Hepatocyte (in vitro differentiated cells): Measurements from ENCODE around the gene ZIC5. TPM values are rescaled to one million over a fixed set of nuclear protein-coding genes. Genes with fewer than 3 reads are reported as not detected.

ENCODE experiments used
- DNase-seq: peaks from one replicate; pipeline ENCODE4 v3.0.0-alpha.2; 2016; ENCODE audit warnings: low spot score
- H2AFZ ChIP-seq: fragments of 200-600 bp; sonication (generic); 2 replicates; pipeline ENCODE4 v1.6.0; 2016; ENCODE audit warnings: antibody characterized with exemption, mild to moderate bottlenecking
- H3K27ac ChIP-seq: fragments of 200-600 bp; sonication (generic); 2 replicates; pipeline ENCODE4 v1.5.1; 2016; ENCODE audit warnings: mild to moderate bottlenecking
- H3K27me3 ChIP-seq: fragments of 200-600 bp; sonication (generic); 2 replicates; pipeline ENCODE4 v1.6.1; 2016
- H3K36me3 ChIP-seq: fragments of 200-600 bp; sonication (generic); replicated peaks from 2 replicates; pipeline ENCODE4 v1.5.1; 2016; ENCODE audit warnings: low read depth; ENCODE audit not compliant: insufficient read depth
- H3K4me1 ChIP-seq: fragments of 200-600 bp; sonication (generic); 2 replicates; pipeline ENCODE4 v1.5.1; 2016; ENCODE audit warnings: mild to moderate bottlenecking, moderate library complexity; ENCODE audit not compliant: insufficient read depth
- H3K4me2 ChIP-seq: fragments of 200-600 bp; sonication (generic); 2 replicates; pipeline ENCODE4 v1.6.0; 2016
- H3K4me3 ChIP-seq: fragments of 200-600 bp; sonication (generic); 2 replicates; pipeline ENCODE4 v1.5.1; 2016; ENCODE audit warnings: mild to moderate bottlenecking
- H3K79me2 ChIP-seq: fragments of 200-600 bp; sonication (generic); 2 replicates; pipeline ENCODE4 v1.6.0; 2017; ENCODE audit warnings: mild to moderate bottlenecking
- H3K9me2 ChIP-seq: fragments of 200-600 bp; sonication (generic); replicated peaks from 2 replicates; pipeline ENCODE4 v1.6.0; 2017; ENCODE audit warnings: mild to moderate bottlenecking; ENCODE audit not compliant: insufficient read depth
- H3K9me3 ChIP-seq: fragments of 200-600 bp; sonication (generic); 2 replicates; pipeline ENCODE4 v1.5.1; 2016; ENCODE audit warnings: low read depth, mild to moderate bottlenecking
- H4K20me1 ChIP-seq: fragments of 200-600 bp; sonication (generic); 2 replicates; pipeline ENCODE4 v1.6.0; 2016; ENCODE audit warnings: mild to moderate bottlenecking; ENCODE audit not compliant: insufficient read depth, poor library complexity, severe bottlenecking
- CTCF ChIP-seq: fragments of 200-600 bp; sonication (generic); IDR thresholded peaks from 2 replicates; pipeline ENCODE4 v1.5.1; 2016; ENCODE audit warnings: antibody characterized with exemption, mild to moderate bottlenecking; ENCODE audit not compliant: poor library complexity
- EZH2 ChIP-seq: fragments of 200-600 bp; sonication (generic); IDR thresholded peaks from 2 replicates; pipeline ENCODE4 v1.6.1; 2016; ENCODE audit warnings: antibody characterized with exemption, mild to moderate bottlenecking, borderline replicate concordance
- EZH2phosphoT487 ChIP-seq: fragments of 200-600 bp; sonication (generic); IDR thresholded peaks from one replicate; pipeline ENCODE4 v1.6.1; 2018; ENCODE audit warnings: antibody characterized with exemption, mild to moderate bottlenecking, low read depth, moderate library complexity; ENCODE audit not compliant: unreplicated experiment, severe bottlenecking
- WGBS: methylation state at CpG from one replicate; pipeline ENCODE4 v1.1.6; 2016; ENCODE audit warnings: low lambda C conversion rate; ENCODE audit errors: missing lambda C conversion rate; 5-methylcytosine and 5-hydroxymethylcytosine counted together
- polyA plus RNA-seq: library from polyadenylated mRNA; unstranded; fragments of >200 nt; fragmentation: Nextera tagmentation; extraction: Ambion mirVana; gene quantifications from 2 replicates; pipeline ENCODE4 v1.2.1, GENCODE V29; 2016
- total RNA-seq: library from RNA; depleted of rRNA; stranded (reverse); fragments of >200 nt; gene quantifications from 2 replicates; pipeline ENCODE4 v1.2.3, GENCODE V29; 2014

The ZIC5 gene
- total and polyA plus RNA-seq, 2 experiments from 2014 or later = 0.13 TPM; not detected in 1

- Histone ChIP-seq H3K4me1 (no peaks in the 10 kb centered on the region), H3K4me2 (no peak overlapping the region), H2AFZ (no peak overlapping the region), H3K9me2 (no peaks in the 10 kb centered on the region), H3K9me3 (no peaks in the 10 kb centered on the region), H3K27me3 (peaks cover 4% of the 10 kb centered on the region), H3K27ac (no peak overlapping the region), H3K36me3 (no peaks in the 10 kb centered on the region), H3K79me2 (no peaks in the 10 kb centered on the region), H4K20me1 (no peaks in the 10 kb centered on the region), H3K4me3 (no peak overlapping the region)
- TF ChIP-seq EZH2phosphoT487 = no peak
- TF ChIP-seq CTCF = no peak
- TF ChIP-seq EZH2 = no peak
- no peak for DNase-seq
- 80% methylated on average over 20 of the region's 20 CpGs for WGBS
These were observed 48.7 kb downstream of the ZIC5 start for GRCh38 chr13:99922631-99923404.

- no peaks in the 10 kb centered on the region for H3K79me2 ChIP-seq
- peaks cover 6% of the 10 kb centered on the region for H3K27me3 ChIP-seq
- no peaks in the 10 kb centered on the region for H3K9me2 ChIP-seq
- H4K20me1 ChIP-seq = no peaks in the 10 kb centered on the region
- no peak overlapping the region for H2AFZ ChIP-seq
- H3K4me1 ChIP-seq = no peaks in the 10 kb centered on the region
- H3K4me2 ChIP-seq = no peak overlapping the region
- H3K4me3 ChIP-seq = no peak overlapping the region
- no peak for DNase-seq
- 69% methylated on average over 2 of the region's 2 CpGs for WGBS
- no peaks in the 10 kb centered on the region for H3K36me3 ChIP-seq
- no peaks in the 10 kb centered on the region for H3K9me3 ChIP-seq
- no peak overlapping the region for H3K27ac ChIP-seq
- no peak for TF ChIP-seq EZH2
- no peak for TF ChIP-seq CTCF
- no peak for TF ChIP-seq EZH2phosphoT487
These were observed 52.4 kb downstream of the ZIC5 start for GRCh38 chr13:99919132-99919531.

GRCh38 chr13:99916366-99917103 is 55.0 kb downstream of the ZIC5 start:
- no peaks in the 10 kb centered on the region for H3K4me1 ChIP-seq
- H3K9me2 ChIP-seq = no peaks in the 10 kb centered on the region
- DNase-seq = peak; percentile 74
- H3K27ac ChIP-seq = no peak overlapping the region
- no peak overlapping the region for H2AFZ ChIP-seq
- H3K27me3 ChIP-seq = peaks cover 15% of the 10 kb centered on the region
- TF ChIP-seq EZH2 (no peak), CTCF (peak; percentile 94)
- no peak overlapping the region for H3K4me2 ChIP-seq
- no peaks in the 10 kb centered on the region for H3K79me2 ChIP-seq
- H3K36me3 ChIP-seq = no peaks in the 10 kb centered on the region
- H3K4me3 ChIP-seq = no peak overlapping the region
- H3K9me3 ChIP-seq = no peaks in the 10 kb centered on the region
- 53% methylated on average over 10 of the region's 10 CpGs for WGBS
- H4K20me1 ChIP-seq = no peaks in the 10 kb centered on the region
